ENCODE results near the gene SDC1.

GRCh38 chr2:20209373-20210109 is 15.4 kb downstream of the SDC1 start:
- no peak for TF ChIP-seq POLR2A (IDR thresholded peaks at IDR 0.05)
- no peak for TF ChIP-seq CTCF (IDR thresholded peaks at IDR 0.05)
